K562 (cell line): ENCODE data around the gene CASTOR1.

Experiments used
- CREB3 ChIP-seq: fragments of 450-650 bp; conservative IDR thresholded peaks from 2 replicates; pipeline ENCODE4 v1.6.1; 2016; ENCODE audit warnings: missing genetic modification characterization, low read depth, mild to moderate bottlenecking, missing compliant biosample characterization, moderate library complexity
- CTCF ChIP-seq, 3 experiments: IDR thresholded peaks in 2 of 3; conservative IDR thresholded peaks in 1 of 3; 2 replicates each; pipeline ENCODE4 v1.5.1; 2011 to 2012; ENCODE audit warnings: low read length in 3 of 3, mild to moderate bottlenecking in 3 of 3, control low read depth in 2 of 3, improper control_type of control experiment in 1 of 3, inconsistent platforms in 1 of 3, low read depth in 1 of 3, mixed read lengths in 1 of 3, moderate library complexity in 1 of 3; ENCODE audit not compliant: insufficient read depth in 2 of 3
- FOXK1 ChIP-seq: sonication (generic); formaldehyde crosslinking; IDR thresholded peaks from 2 replicates; pipeline ENCODE4 v1.8.0; 2022; ENCODE audit warnings: missing genetic modification reagents, mild to moderate bottlenecking, borderline replicate concordance
- FOXM1 ChIP-seq, 2 experiments: fragments of 450-650 bp in 1 of 2; sonication (generic) in 1 of 2; formaldehyde crosslinking in 1 of 2; IDR thresholded peaks; 2 replicates each; pipeline versions ENCODE4 v1.6.1 to v1.9.0; 2017 to 2022; ENCODE audit warnings: low read depth in 2 of 2, mild to moderate bottlenecking in 2 of 2, missing genetic modification reagents in 1 of 2, moderate library complexity in 1 of 2
- SRF ChIP-seq, 2 experiments: fragments of 250-450, 450-650 bp in 1 of 2; sonication (Bioruptor Pico) in 1 of 2; sonication (generic) in 1 of 2; formaldehyde crosslinking; IDR thresholded peaks; 2 replicates each; pipeline versions ENCODE4 v1.5.0 to v1.5.1; 2020 to 2022; ENCODE audit warnings: mild to moderate bottlenecking in 1 of 2, missing genetic modification reagents in 1 of 2

GRCh38 chr22:30275625-30276024 is 13.7 kb downstream of the CASTOR1 start:
- TF ChIP-seq FOXK1 (CRISPR knock-in tag) = no peak
- TF ChIP-seq FOXM1 (IDR thresholded peaks at IDR 0.05; ENCODE audit: low read depth) = no peak
- no peak for TF ChIP-seq FOXM1 (CRISPR knock-in tag; IDR thresholded peaks at IDR 0.05; ENCODE audit: low read depth)
- no peak for TF ChIP-seq SRF (CRISPR knock-in tag; IDR thresholded peaks at IDR 0.05)
- no peak for TF ChIP-seq CTCF (IDR thresholded peaks at IDR 0.05 in 2 of 3, conservative IDR thresholded peaks at IDR 0.05 in 1 of 3; ENCODE audit: insufficient read depth in 2 of 3, low read depth in 1 of 3, low read length in 3 of 3)
- TF ChIP-seq CREB3 (tag) = no peak
